HepG2 (cell line): Measurements from ENCODE around the gene PLA2G12A. TPM values are rescaled to one million over a fixed set of nuclear protein-coding genes. Genes with fewer than 3 reads are reported as not detected.

Experiments
- AGO1 ChIP-seq: fragments of 200-400 bp; formaldehyde crosslinking; IDR thresholded peaks from 2 replicates; pipeline ENCODE4 v1.6.1; 2017; ENCODE audit warnings: mild to moderate bottlenecking, low read depth, low read length, moderate library complexity; ENCODE audit not compliant: poor library complexity, severe bottlenecking
- ARID4A ChIP-seq: sonication (generic); formaldehyde crosslinking; IDR thresholded peaks from 2 replicates; pipeline ENCODE4 v1.5.0; 2020; ENCODE audit warnings: mild to moderate bottlenecking, missing genetic modification reagents, borderline replicate concordance
- BCL6 ChIP-seq: IDR thresholded peaks from 2 replicates; pipeline ENCODE4 v1.6.1; 2016; ENCODE audit warnings: missing genetic modification reagents, missing compliant biosample characterization
- CTCF ChIP-seq: sonication (generic); formaldehyde crosslinking; IDR thresholded peaks from 2 replicates; pipeline ENCODE4 v1.5.0; 2020; ENCODE audit warnings: mild to moderate bottlenecking, missing genetic modification reagents, moderate library complexity
- DRAP1 ChIP-seq: IDR thresholded peaks from 2 replicates; pipeline ENCODE4 v1.6.1; 2016; ENCODE audit warnings: missing genetic modification reagents, missing compliant biosample characterization
- ETV5 ChIP-seq: IDR thresholded peaks from 2 replicates; pipeline ENCODE4 v1.6.1; 2018; ENCODE audit warnings: missing biosample characterization, missing genetic modification reagents, inconsistent platforms, borderline replicate concordance
- GATAD2A ChIP-seq: IDR thresholded peaks from 2 replicates; pipeline ENCODE4 v1.6.1; 2016
- NONO ChIP-seq, 2 experiments: fragments of 450-650 bp in 1 of 2; sonication (generic) in 1 of 2; formaldehyde crosslinking in 1 of 2; IDR thresholded peaks in 1 of 2; conservative IDR thresholded peaks in 1 of 2; 2 replicates each; pipeline versions ENCODE4 v1.6.1 to v1.8.0; 2017 to 2022; ENCODE audit warnings: mild to moderate bottlenecking in 1 of 2, missing genetic modification reagents in 1 of 2, moderate library complexity in 1 of 2
- PATZ1 ChIP-seq: sonication (generic); formaldehyde crosslinking; IDR thresholded peaks from 2 replicates; pipeline ENCODE4 v1.4.0; 2020; ENCODE audit warnings: missing genetic modification reagents
- POLR2G ChIP-seq: fragments of 200-400 bp; formaldehyde crosslinking; IDR thresholded peaks from 2 replicates; pipeline ENCODE4 v1.6.1; 2018; ENCODE audit warnings: mild to moderate bottlenecking, low read depth, low read length, moderate library complexity
- SALL1 ChIP-seq: sonication (generic); formaldehyde crosslinking; IDR thresholded peaks from 2 replicates; pipeline ENCODE4 v1.8.0; 2022; ENCODE audit warnings: mild to moderate bottlenecking, missing genetic modification reagents
- SP4 ChIP-seq: sonication (generic); formaldehyde crosslinking; IDR thresholded peaks from 2 replicates; pipeline ENCODE4 v1.8.1; 2023; ENCODE audit warnings: mild to moderate bottlenecking, missing genetic modification reagents
- TFDP1 ChIP-seq: IDR thresholded peaks from 2 replicates; pipeline ENCODE4 v1.6.1; 2016; ENCODE audit warnings: missing compliant biosample characterization, missing genetic modification reagents, borderline replicate concordance
- ZNF232 ChIP-seq: sonication (generic); formaldehyde crosslinking; IDR thresholded peaks from 2 replicates; pipeline ENCODE4 v1.4.0; 2020; ENCODE audit warnings: missing genetic modification reagents, borderline replicate concordance
- ZNF598 ChIP-seq: sonication (generic); formaldehyde crosslinking; IDR thresholded peaks from 2 replicates; pipeline ENCODE4 v1.5.1; 2020; ENCODE audit warnings: mild to moderate bottlenecking, missing genetic modification reagents, borderline replicate concordance
- ZNF776 ChIP-seq: sonication (generic); formaldehyde crosslinking; IDR thresholded peaks from 2 replicates; pipeline ENCODE4 v1.4.0; 2020; ENCODE audit warnings: mild to moderate bottlenecking, missing genetic modification reagents
- polyA plus RNA-seq, 8 experiments: library from polyadenylated mRNA; depleted of rRNA in 3 of 8; stranded (reverse) in 7 of 8; unstranded in 1 of 8; fragments of >200 nt; fragmentation: Illumina TruSeq in 4 of 8; extraction: Trizol in 4 of 8; gene quantifications; 2 replicates each; pipeline versions ENCODE4 v1.2.1 to v1.2.3, GENCODE V29; 2011 to 2016; ENCODE audit warnings: low read depth in 4 of 8, missing spikeins in 1 of 8, mixed read lengths in 1 of 8; ENCODE audit not compliant: insufficient read depth in 1 of 8
- total RNA-seq, 5 experiments: library from RNA; depleted of rRNA; stranded (reverse); fragments of >200 nt; fragmentation: Illumina TruSeq; extraction: Trizol; gene quantifications; 2 replicates each; pipeline ENCODE4 v1.2.3, GENCODE V29; 2016; ENCODE audit warnings: low read depth in 1 of 5

The PLA2G12A gene
- total and polyA plus RNA-seq, 2 of the 13 experiments (the other 11 are each of a cell fraction or from before 2014, with no cell fraction given): 61.2 to 64.0 TPM

GRCh38 chr4:109702950-109703663, 26.8 kb downstream of the PLA2G12A start, which contains the start of gene CASP6 (continued):
- TF ChIP-seq NONO (IDR thresholded peaks at IDR 0.05) (no peak), NONO (CRISPR knock-in tag; conservative IDR thresholded peaks at IDR 0.05) (peak; percentile 15; the same call in 1 of the 2 replicates), CTCF (CRISPR knock-in tag) (peak; percentile 49), ZNF776 (CRISPR knock-in tag) (peak; percentile 33; the same call in 1 of the 2 replicates), AGO1 (peak; percentile 63), ZNF598 (no peak), PATZ1 (CRISPR knock-in tag) (0 out of 2 replicates have a peak, but pooled peaks have one; percentile 25), POLR2G (peak; percentile 44; the same call in 1 of the 2 replicates), GATAD2A (CRISPR knock-in tag) (peak; percentile 47), SALL1 (peak; percentile 44), TFDP1 (CRISPR knock-in tag) (peak; percentile 8; the same call in 1 of the 2 replicates), SP4 (CRISPR knock-in tag) (peak; percentile 57), ARID4A (CRISPR knock-in tag) (peak; percentile 56; the same call in 1 of the 2 replicates), BCL6 (CRISPR knock-in tag) (peak; percentile 8; the same call in 1 of the 2 replicates), ZNF232 (0 out of 2 replicates have a peak, but pooled peaks have one; percentile 32), DRAP1 (CRISPR knock-in tag) (0 out of 2 replicates have a peak, but pooled peaks have one; percentile 21), ETV5 (peak; percentile 18; the same call in 1 of the 2 replicates)
